ENCODE measurements around the gene MET. TPM values are rescaled to one million over a fixed set of nuclear protein-coding genes. Genes with fewer than 3 reads are reported as not detected.

MET gene
- total and polyA plus RNA-seq, 2 donors (not counting 3 experiments of a cell fraction or from before 2014, with no cell fraction given) = 21.1 to 44.5 TPM

DNA sequence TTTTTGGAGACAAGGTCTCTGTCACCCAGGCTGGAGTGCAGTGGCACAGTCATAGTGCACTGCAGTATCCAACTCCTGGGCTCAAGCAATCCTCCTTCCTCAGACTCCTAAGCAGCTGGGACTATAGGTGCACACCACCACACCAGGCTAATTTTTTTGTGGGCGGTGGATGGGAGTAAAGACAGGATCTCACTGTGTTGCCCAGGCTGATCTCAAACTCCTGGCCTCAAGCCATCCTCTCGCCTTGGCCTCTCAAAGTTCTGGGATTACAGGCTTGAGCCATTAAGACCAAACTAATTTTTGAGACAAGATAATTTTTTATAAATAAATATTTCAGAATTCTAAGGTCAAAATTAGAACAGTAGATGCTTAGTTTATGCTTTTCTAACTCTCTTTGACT lies 109.6 kb downstream of the MET start:
- no TSS peak for BruUV-seq (replicated peaks)
- no peak overlapping the region for H2AFZ ChIP-seq (ENCODE audit: low read depth, low read length)
- H3K9me1 ChIP-seq (replicated peaks; ENCODE audit: control insufficient read depth, extremely low read depth, insufficient read depth, low read length) = no peaks in the 10 kb centered on the region
- H3K4me2 ChIP-seq (ENCODE audit: insufficient read depth, low read length) = no peak overlapping the region
- no peak overlapping the region for H3K4me3 ChIP-seq (replicated peaks in 1 of 3; ENCODE audit: insufficient read depth in 1 of 3, low read depth in 1 of 3, low read length in 3 of 3)
- intact Hi-C loops (cut with micrococcal nuclease) = no loop called here
- no peaks in the 10 kb centered on the region for H4K20me1 ChIP-seq (replicated peaks; ENCODE audit: control insufficient read depth, extremely low read depth, insufficient read depth, low read length)
- H3K27ac ChIP-seq (ENCODE audit: insufficient read depth, low read depth, low read length) = no peak overlapping the region
- ChIA-PET CTCF (interaction anchor here (1.2 kb wide), 1 partner anchor 110 kb away, joined by 4 read pairs; the partner anchor contains the start of gene MET), POLR2A (no interaction called here)
- no peak for FAIRE-seq
- H3K36me3 ChIP-seq (ENCODE audit: control insufficient read depth in 2 of 2, extremely low read depth in 1 of 2, insufficient read depth in 2 of 2, low read length in 2 of 2) = peaks cover 11 to 16% of the 10 kb centered on the region in 2 experiments
- no peak for DNase-seq (ENCODE audit: low read depth, low spot score)
- dilution Hi-C loops (cut with MboI; ENCODE audit: extremely low pct_ligation_motif_present, low sequenced_read_pairs) = no loop called here
- H3K9ac ChIP-seq (replicated peaks; ENCODE audit: extremely low read depth, insufficient read depth, low read length) = no peak overlapping the region
- no peaks in the 10 kb centered on the region for H3K79me2 ChIP-seq (ENCODE audit: control insufficient read depth, insufficient read depth, low read length)
- TF ChIP-seq GATA2 (IDR thresholded peaks at IDR 0.05; ENCODE audit: insufficient read depth, insufficient read length, low read depth, low read length) = no peak
- H3K4me1 ChIP-seq (ENCODE audit: control insufficient read depth, extremely low read depth, insufficient read depth, low read length) = peaks cover 25% of the 10 kb centered on the region
- H3K27me3 ChIP-seq (ENCODE audit: control insufficient read depth in 2 of 2, insufficient read depth in 2 of 2, low read length in 2 of 2) = no peaks in the 10 kb centered on the region
- no peaks in the 10 kb centered on the region for H3K9me3 ChIP-seq (replicated peaks; ENCODE audit: control insufficient read depth, insufficient read depth, low read length)

DNA sequence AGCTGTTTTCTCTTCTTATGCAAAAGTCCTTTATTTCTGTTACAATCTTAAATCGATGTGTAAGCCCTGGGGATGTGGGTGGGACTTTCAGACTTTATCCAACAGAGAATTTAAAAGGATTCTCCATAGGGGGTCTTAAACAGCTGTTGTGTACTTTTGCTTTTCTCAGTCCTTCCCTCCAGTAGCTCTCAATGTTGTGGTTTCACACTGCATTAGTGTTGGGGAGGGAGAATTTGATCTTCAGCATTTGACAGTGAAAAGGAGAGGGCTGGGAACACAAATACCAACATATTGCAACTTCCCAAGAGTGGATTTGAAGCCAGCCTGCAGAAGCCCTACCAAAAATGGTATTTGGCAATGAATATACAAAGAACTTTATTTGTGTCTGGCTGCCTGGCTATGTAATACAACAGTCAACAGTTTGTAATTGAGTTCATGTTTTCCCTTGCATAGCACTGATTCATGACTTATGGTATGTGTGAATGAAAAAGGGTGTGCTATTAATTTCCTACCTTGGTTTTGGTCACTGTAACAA lies 110.2 kb downstream of the MET start:
- no peak overlapping the region for H3K9ac ChIP-seq (replicated peaks; ENCODE audit: extremely low read depth, insufficient read depth, low read length)
- no peak overlapping the region for H3K4me2 ChIP-seq (ENCODE audit: insufficient read depth, low read length)
- H3K9me1 ChIP-seq (replicated peaks; ENCODE audit: control insufficient read depth, extremely low read depth, insufficient read depth, low read length) = no peaks in the 10 kb centered on the region
- TF ChIP-seq FOS (IDR thresholded peaks at IDR 0.05; ENCODE audit: borderline replicate concordance, insufficient read depth, low read length) (no peak), MYC (IDR thresholded peaks at IDR 0.05; ENCODE audit: low read depth, low read length) (no peak), POLR2AphosphoS5 (IDR thresholded peaks at IDR 0.05; ENCODE audit: insufficient read depth, low read depth, low read length) (no peak), GATA2 (IDR thresholded peaks at IDR 0.05; ENCODE audit: insufficient read depth, insufficient read length, low read depth, low read length) (no peak), JUN (IDR thresholded peaks at IDR 0.05; ENCODE audit: borderline replicate concordance, insufficient read depth, insufficient read length, low read depth) (no peak), EZH2 (IDR thresholded peaks at IDR 0.05; ENCODE audit: borderline replicate concordance, low read depth, low read length, severe bottlenecking) (no peak), POLR2A (IDR thresholded peaks at IDR 0.05; ENCODE audit: low read depth, low read length) (no peak)
- TF ChIP-seq, protein P1, sequence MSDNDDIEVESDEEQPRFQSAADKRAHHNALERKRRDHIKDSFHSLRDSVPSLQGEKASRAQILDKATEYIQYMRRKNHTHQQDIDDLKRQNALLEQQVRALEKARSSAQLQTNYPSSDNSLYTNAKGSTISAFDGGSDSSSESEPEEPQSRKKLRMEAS (IDR thresholded peaks at IDR 0.05; ENCODE audit: insufficient read depth, insufficient read length) = no peak
- TF ChIP-seq, protein P2, sequence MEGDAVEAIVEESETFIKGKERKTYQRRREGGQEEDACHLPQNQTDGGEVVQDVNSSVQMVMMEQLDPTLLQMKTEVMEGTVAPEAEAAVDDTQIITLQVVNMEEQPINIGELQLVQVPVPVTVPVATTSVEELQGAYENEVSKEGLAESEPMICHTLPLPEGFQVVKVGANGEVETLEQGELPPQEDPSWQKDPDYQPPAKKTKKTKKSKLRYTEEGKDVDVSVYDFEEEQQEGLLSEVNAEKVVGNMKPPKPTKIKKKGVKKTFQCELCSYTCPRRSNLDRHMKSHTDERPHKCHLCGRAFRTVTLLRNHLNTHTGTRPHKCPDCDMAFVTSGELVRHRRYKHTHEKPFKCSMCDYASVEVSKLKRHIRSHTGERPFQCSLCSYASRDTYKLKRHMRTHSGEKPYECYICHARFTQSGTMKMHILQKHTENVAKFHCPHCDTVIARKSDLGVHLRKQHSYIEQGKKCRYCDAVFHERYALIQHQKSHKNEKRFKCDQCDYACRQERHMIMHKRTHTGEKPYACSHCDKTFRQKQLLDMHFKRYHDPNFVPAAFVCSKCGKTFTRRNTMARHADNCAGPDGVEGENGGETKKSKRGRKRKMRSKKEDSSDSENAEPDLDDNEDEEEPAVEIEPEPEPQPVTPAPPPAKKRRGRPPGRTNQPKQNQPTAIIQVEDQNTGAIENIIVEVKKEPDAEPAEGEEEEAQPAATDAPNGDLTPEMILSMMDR (IDR thresholded peaks at IDR 0.05; ENCODE audit: extremely low read depth in 1 of 2, insufficient read depth in 1 of 2, low read depth in 1 of 2, low read length in 2 of 2) = no peak
- POLR2A ChIA-PET = no interaction called here
- H3K4me3 ChIP-seq (replicated peaks in 1 of 3; ENCODE audit: insufficient read depth in 1 of 3, low read depth in 1 of 3, low read length in 3 of 3) = no peak overlapping the region
- H3K27ac ChIP-seq (ENCODE audit: insufficient read depth, low read depth, low read length) = no peak overlapping the region
- H4K20me1 ChIP-seq (replicated peaks; ENCODE audit: control insufficient read depth, extremely low read depth, insufficient read depth, low read length) = no peaks in the 10 kb centered on the region
- DNase-seq (ENCODE audit: low read depth, low spot score) (no peak), FAIRE-seq (no peak)
- CTCF ChIA-PET = interaction anchor here (1.2 kb wide), 1 partner anchor 111 kb away, joined by 4 read pairs; the partner anchor contains the start of gene MET
- H2AFZ ChIP-seq (ENCODE audit: low read depth, low read length) = no peak overlapping the region
- intact Hi-C loops (cut with micrococcal nuclease) = no loop called here
- no peaks in the 10 kb centered on the region for H3K9me3 ChIP-seq (replicated peaks; ENCODE audit: control insufficient read depth, insufficient read depth, low read length)
- H3K36me3 ChIP-seq (ENCODE audit: control insufficient read depth in 2 of 2, extremely low read depth in 1 of 2, insufficient read depth in 2 of 2, low read length in 2 of 2) = peaks cover 11 to 16% of the 10 kb centered on the region in 2 experiments
- no peaks in the 10 kb centered on the region for H3K79me2 ChIP-seq (ENCODE audit: control insufficient read depth, insufficient read depth, low read length)
- no peaks in the 10 kb centered on the region for H3K27me3 ChIP-seq (ENCODE audit: control insufficient read depth in 2 of 2, insufficient read depth in 2 of 2, low read length in 2 of 2)
- dilution Hi-C loops (cut with MboI; ENCODE audit: extremely low pct_ligation_motif_present, low sequenced_read_pairs) = no loop called here
- BruUV-seq (replicated peaks) = no TSS peak
- H3K4me1 ChIP-seq (ENCODE audit: control insufficient read depth, extremely low read depth, insufficient read depth, low read length) = peaks cover 20% of the 10 kb centered on the region

Measured in endothelial cell of umbilical vein (primary cell).